H9 (cell line): Measurements from ENCODE around the gene SLC34A2. TPM values are rescaled to one million over a fixed set of nuclear protein-coding genes. Genes with fewer than 3 reads are reported as not detected.
"Not testable (repeated sequence)": the region's sequence is repeated elsewhere in the genome, so short reads cannot be mapped to it uniquely, and the experiment has no call there.

Experiments
- DNase-seq: peaks from one replicate; pipeline ENCODE4 v3.0.0-alpha.2; 2017
- H2AFZ ChIP-seq: one replicate; pipeline ENCODE4 v1.6.1; 2013; ENCODE audit warnings: mild to moderate bottlenecking, low read length, control low read depth, moderate library complexity
- H2AK5ac ChIP-seq: 2 replicates; pipeline ENCODE4 v1.6.1; 2013; ENCODE audit warnings: low read length, control low read depth, mixed read lengths; ENCODE audit not compliant: insufficient read length
- H2BK120ac ChIP-seq: one replicate; pipeline ENCODE4 v1.6.1; 2013; ENCODE audit warnings: low read depth, mild to moderate bottlenecking, low read length, control low read depth, inconsistent platforms; ENCODE audit not compliant: poor library complexity, severe bottlenecking
- H2BK12ac ChIP-seq: 2 replicates; pipeline ENCODE4 v1.6.1; 2013; ENCODE audit warnings: low read length, control low read depth, mixed read lengths, low read depth; ENCODE audit not compliant: insufficient read length
- H2BK15ac ChIP-seq: 2 replicates; pipeline ENCODE4 v1.6.1; 2013; ENCODE audit warnings: low read depth, low read length, control low read depth
- H2BK20ac ChIP-seq: one replicate; pipeline ENCODE4 v1.6.1; 2013; ENCODE audit warnings: low read depth, mild to moderate bottlenecking, low read length, control low read depth, inconsistent platforms; ENCODE audit not compliant: poor library complexity, severe bottlenecking
- H2BK5ac ChIP-seq: 2 replicates; pipeline ENCODE4 v1.6.1; 2013; ENCODE audit warnings: low read length, control low read depth, mixed read lengths; ENCODE audit not compliant: insufficient read length
- H3K14ac ChIP-seq: 2 replicates; pipeline ENCODE4 v1.6.1; 2013; ENCODE audit warnings: low read length, control low read depth; ENCODE audit not compliant: insufficient read depth
- H3K18ac ChIP-seq: 2 replicates; pipeline ENCODE4 v1.6.1; 2013; ENCODE audit warnings: low read depth, mild to moderate bottlenecking, mixed read lengths, low read length, control low read depth; ENCODE audit not compliant: insufficient read length
- H3K23ac ChIP-seq: 2 replicates; pipeline ENCODE4 v1.6.1; 2013; ENCODE audit warnings: low read length, control low read depth, mixed read lengths, low read depth; ENCODE audit not compliant: insufficient read length
- H3K23me2 ChIP-seq: 2 replicates; pipeline ENCODE4 v1.6.1; 2013; ENCODE audit warnings: low read depth, mild to moderate bottlenecking, mixed read lengths, low read length, control low read depth; ENCODE audit not compliant: insufficient read length, poor library complexity, severe bottlenecking
- H3K27ac ChIP-seq: 2 replicates; pipeline ENCODE4 v1.5.1; 2013; ENCODE audit warnings: low read length, control low read depth, mixed read lengths, low read depth; ENCODE audit not compliant: insufficient read length
- H3K27me3 ChIP-seq: 2 replicates; pipeline ENCODE4 v1.6.1; 2013; ENCODE audit warnings: low read length, control low read depth, inconsistent platforms; ENCODE audit not compliant: insufficient read depth
- H3K4ac ChIP-seq: 2 replicates; pipeline ENCODE4 v1.6.1; 2013; ENCODE audit warnings: low read depth, mild to moderate bottlenecking, control low read depth, inconsistent platforms, low read length, moderate library complexity
- H3K4me1 ChIP-seq: 2 replicates; pipeline ENCODE4 v1.6.1; 2013; ENCODE audit warnings: low read length, control low read depth, inconsistent platforms; ENCODE audit not compliant: insufficient read depth
- H3K4me2 ChIP-seq: 2 replicates; pipeline ENCODE4 v1.6.1; 2013; ENCODE audit warnings: low read length, control low read depth, mixed read lengths; ENCODE audit not compliant: insufficient read length, insufficient read depth
- H3K56ac ChIP-seq: 2 replicates; pipeline ENCODE4 v1.6.1; 2013; ENCODE audit warnings: low read depth, mild to moderate bottlenecking, mixed read lengths, low read length, control low read depth; ENCODE audit not compliant: insufficient read length
- H3K79me1 ChIP-seq: 2 replicates; pipeline ENCODE4 v1.6.1; 2013; ENCODE audit warnings: low read depth, mild to moderate bottlenecking, moderate library complexity, low read length, control low read depth, inconsistent platforms; ENCODE audit not compliant: insufficient read depth, poor library complexity, severe bottlenecking
- H3K79me2 ChIP-seq: 2 replicates; pipeline ENCODE4 v1.6.1; 2013; ENCODE audit warnings: low read length, control low read depth, inconsistent platforms; ENCODE audit not compliant: insufficient read depth
- H3K9ac ChIP-seq: 2 replicates; pipeline ENCODE4 v1.6.1; 2013; ENCODE audit warnings: low read length, control low read depth, mixed read lengths; ENCODE audit not compliant: insufficient read length; ENCODE audit errors: extremely low read depth
- H3K9me3 ChIP-seq: one replicate; pipeline ENCODE4 v1.6.1; 2013; ENCODE audit warnings: low read depth, low read length, inconsistent platforms; ENCODE audit not compliant: control insufficient read depth
- H3T11ph ChIP-seq: one replicate; pipeline ENCODE4 v1.6.1; 2013; ENCODE audit warnings: mild to moderate bottlenecking, low read length, control low read depth, inconsistent platforms
- H4K20me1 ChIP-seq: one replicate; pipeline ENCODE4 v1.6.1; 2013; ENCODE audit not compliant: control insufficient read depth, insufficient read length, insufficient read depth
- H4K5ac ChIP-seq: 2 replicates; pipeline ENCODE4 v1.6.1; 2013; ENCODE audit warnings: low read depth, mild to moderate bottlenecking, mixed read lengths, low read length, control low read depth; ENCODE audit not compliant: insufficient read length
- H4K8ac ChIP-seq: replicated peaks from 2 replicates; pipeline ENCODE4 v1.6.1; 2013; ENCODE audit warnings: low read length, control low read depth, mixed read lengths, low read depth; ENCODE audit not compliant: insufficient read length
- H4K91ac ChIP-seq: 2 replicates; pipeline ENCODE4 v1.6.1; 2013; ENCODE audit warnings: low read depth, mild to moderate bottlenecking, moderate library complexity, mixed read lengths, low read length, control low read depth; ENCODE audit not compliant: insufficient read length
- H3K27ac Mint-ChIP-seq, 3 experiments: 2 replicates in 2 of 3; 3 replicates in 1 of 3; pipeline ENCODE4 v1.8.0; 2020 to 2021; ENCODE audit warnings: mixed read lengths in 3 of 3, mild to moderate bottlenecking in 1 of 3, moderate library complexity in 1 of 3
- H3K27me3 Mint-ChIP-seq: 2 replicates; pipeline ENCODE4 v1.8.0; 2021; ENCODE audit warnings: low read depth, mild to moderate bottlenecking, moderate library complexity, mixed read lengths
- H3K36me3 Mint-ChIP-seq, 3 experiments: 2 replicates in 2 of 3; 3 replicates in 1 of 3; pipeline ENCODE4 v1.8.0; 2020 to 2021; ENCODE audit warnings: low read depth in 3 of 3, mixed read lengths in 3 of 3; ENCODE audit not compliant: insufficient read depth in 1 of 3
- H3K4me1 Mint-ChIP-seq, 2 experiments: 2 replicates each; pipeline ENCODE4 v1.8.0; 2020; ENCODE audit warnings: mixed read lengths in 2 of 2
- H3K4me3 Mint-ChIP-seq, 2 experiments: 2 replicates in 1 of 2; 3 replicates in 1 of 2; pipeline ENCODE4 v1.8.0; 2020 to 2021; ENCODE audit warnings: mild to moderate bottlenecking in 2 of 2, mixed read lengths in 2 of 2, moderate library complexity in 1 of 2
- H3K9me3 Mint-ChIP-seq, 2 experiments: 2 replicates in 1 of 2; 3 replicates in 1 of 2; pipeline ENCODE4 v1.8.0; 2020; ENCODE audit warnings: mild to moderate bottlenecking in 2 of 2, mixed read lengths in 2 of 2, moderate library complexity in 1 of 2
- CTCF ChIP-seq: fragments of 200-600 bp; sonication (generic); conservative IDR thresholded peaks from 3 replicates; pipeline ENCODE4 v1.8.0; 2021; ENCODE audit warnings: antibody characterized with exemption, mild to moderate bottlenecking
- WGBS: extraction: QIAGEN DNeasy Blood & Tissue Kit; methylation state at CpG from one replicate; pipeline ENCODE4 v1.1.7; 2013; ENCODE audit warnings: missing lambda C conversion rate, low lambda C conversion rate, mixed read lengths; ENCODE audit not compliant: insufficient read length; ENCODE audit errors: extremely low coverage; 5-methylcytosine and 5-hydroxymethylcytosine counted together
- total RNA-seq: library from RNA; stranded (reverse); gene quantifications from 2 replicates; pipeline ENCODE4 v1.2.1, GENCODE V29; 2021

Gene SLC34A2
- total RNA-seq, 1 experiment from 2014 or later: 0.57 TPM

- Histone ChIP-seq H3K79me1 (no peaks in the 10 kb centered on the region), H4K91ac (no peak overlapping the region), H2BK20ac (no peak overlapping the region), H3K23ac (no peak overlapping the region), H3K56ac (no peak overlapping the region), H2BK5ac (no peak overlapping the region), H2AFZ (no peak overlapping the region), H3K27ac (no peak overlapping the region), H3K79me2 (no peaks in the 10 kb centered on the region), H3K9ac (no peak overlapping the region), H3K4ac (no peak overlapping the region), H2BK15ac (no peak overlapping the region), H3T11ph (no peak overlapping the region), H3K27me3 (peaks cover 16% of the 10 kb centered on the region; the same call in 1 of the 2 replicates), H2BK12ac (no peak overlapping the region), H3K23me2 (peaks cover 6% of the 10 kb centered on the region), H2AK5ac (no peak overlapping the region), H2BK120ac (no peak overlapping the region), H3K14ac (no peak overlapping the region), H3K9me3 (no peaks in the 10 kb centered on the region), H4K5ac (no peak overlapping the region), H3K4me2 (no peak overlapping the region), H4K8ac (no peak overlapping the region), H3K18ac (no peak overlapping the region), H3K4me1 (peaks cover 13% of the 10 kb centered on the region; the same call in 1 of the 2 replicates), H4K20me1 (no peaks in the 10 kb centered on the region)
- Mint-ChIP-seq H3K4me3 (no peak overlapping the region), H3K27ac (no peak overlapping the region), H3K36me3 (no peaks in the 10 kb centered on the region), H3K9me3 (no peaks in the 10 kb centered on the region), H3K4me1 (peaks cover 30 to 42% of the 10 kb centered on the region in 2 experiments), H3K27me3 (peaks cover 47% of the 10 kb centered on the region)
- no peak for DNase-seq
- no peak for TF ChIP-seq CTCF
- no CpG with 5 or more reads among the region's 3 CpGs for WGBS
These were observed 3.1 kb downstream of the SLC34A2 start for GRCh38 chr4:25658777-25659176.

- not testable (repeated sequence) for H3K23me2 ChIP-seq, H2BK120ac ChIP-seq, H3K27me3 ChIP-seq, H3K56ac ChIP-seq, H3K4me3 Mint-ChIP-seq, H2BK5ac ChIP-seq, H2BK12ac ChIP-seq, H4K5ac ChIP-seq, H3K9me3 Mint-ChIP-seq, H3K4me2 ChIP-seq, H3K4ac ChIP-seq, DNase-seq, H3K9ac ChIP-seq, H3K14ac ChIP-seq, H3K27ac Mint-ChIP-seq, H2BK20ac ChIP-seq, H4K91ac ChIP-seq, H2AFZ ChIP-seq, H2BK15ac ChIP-seq, H3K9me3 ChIP-seq, H3K79me2 ChIP-seq, H2AK5ac ChIP-seq, H3K18ac ChIP-seq, H3T11ph ChIP-seq, H3K27ac ChIP-seq, H3K4me1 ChIP-seq, H4K20me1 ChIP-seq, H3K23ac ChIP-seq, H4K8ac ChIP-seq, H3K79me1 ChIP-seq, H3K36me3 Mint-ChIP-seq
- Mint-ChIP-seq H3K27me3 (peaks cover 21% of the 10 kb centered on the region), H3K4me1 (peaks cover 21 to 32% of the 10 kb centered on the region in 2 experiments)
- WGBS: no CpG with 5 or more reads among the region's 4 CpGs
These were observed 5.8 kb downstream of the SLC34A2 start for GRCh38 chr4:25661441-25661840.
